NCI-H446 (cell line): ENCODE results near the gene DLX5.

Experiments used
- DNase-seq, 2 experiments: peaks; one replicate each; lab custom pipeline; 2025; lab: John Stamatoyannopoulos, UW

The DLX5 gene

GRCh38 chr7:96991546-96992191, 33.0 kb downstream of the DLX5 start:
- DNase-seq: no peak

GRCh38 chr7:96989859-96990317, 34.7 kb downstream of the DLX5 start:
- no peak for DNase-seq

GRCh38 chr7:96989241-96989858, 35.3 kb downstream of the DLX5 start:
- no peak for DNase-seq

GRCh38 chr7:96987719-96988118, 36.9 kb downstream of the DLX5 start:
- DNase-seq: no peak

- DNase-seq: no peak
Observed at GRCh38 chr7:96986901-96987300, 37.7 kb downstream of the DLX5 start.

- no peak for DNase-seq
Observed at GRCh38 chr7:96985992-96986391, 38.6 kb downstream of the DLX5 start.

- no peak for DNase-seq
Observed at GRCh38 chr7:96982586-96982985, 42.0 kb downstream of the DLX5 start.

- no peak for DNase-seq
Observed at GRCh38 chr7:96979551-96980276, 44.9 kb downstream of the DLX5 start.

- no peak for DNase-seq
Observed at GRCh38 chr7:96977445-96977844, 47.2 kb downstream of the DLX5 start.

GRCh38 chr7:96976106-96976505, 48.5 kb downstream of the DLX5 start:
- no peak for DNase-seq

GRCh38 chr7:96973986-96974385, 50.6 kb downstream of the DLX5 start:
- DNase-seq: no peak

GRCh38 chr7:96970739-96971138, 53.9 kb downstream of the DLX5 start:
- DNase-seq: no peak
